ENCODE results near the gene UBE4B. TPM values are rescaled to one million over a fixed set of nuclear protein-coding genes. Genes with fewer than 3 reads are reported as not detected.

UBE4B gene
- total and polyA plus RNA-seq, 9 of the 15 experiments (the other 6 are each of a cell fraction or from before 2014, with no cell fraction given), result 11.7 to 73.7 (median 40.1) TPM

DNA sequence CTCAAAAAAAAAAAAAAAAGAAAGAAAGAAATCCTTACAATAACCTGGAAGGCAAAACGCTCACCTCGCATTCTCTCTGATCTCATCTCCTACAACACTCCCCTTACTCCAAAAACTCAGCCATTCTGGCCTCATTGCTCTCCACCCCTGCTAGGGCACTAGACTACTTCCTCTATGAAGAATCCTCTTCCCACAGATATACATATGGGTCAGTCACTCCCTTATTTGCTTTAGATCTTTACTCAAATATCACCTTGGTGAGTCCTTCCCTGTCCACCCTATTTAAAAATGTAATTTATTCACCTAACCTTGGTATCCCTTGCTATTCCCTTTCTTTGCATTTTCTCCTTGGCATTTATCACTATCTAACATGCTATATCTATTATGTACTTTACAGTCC lies 153.0 kb downstream of the UBE4B start:
- CTCF ChIA-PET (ENCODE audit: low intra/inter-chr PET ratio), result no interaction called here
- Histone ChIP-seq H3K9me1 (ENCODE audit: control insufficient read depth, insufficient read depth, low read length) (no peaks in the 10 kb centered on the region), H3K9ac (ENCODE audit: insufficient read depth in 1 of 2, low read depth in 2 of 2, low read length in 2 of 2) (no peak overlapping the region), H3K4me3 (no peak overlapping the region), H2AFZ (ENCODE audit: low read depth, low read length) (no peak overlapping the region), H3K79me2 (ENCODE audit: control insufficient read depth, insufficient read depth, low read length) (no peaks in the 10 kb centered on the region), H3K36me3 (ENCODE audit: control insufficient read depth, insufficient read depth, low read length) (peaks cover 2% of the 10 kb centered on the region; the same call in 1 of the 3 replicates), H3K4me1 (replicated peaks in 1 of 2; ENCODE audit: control insufficient read depth in 2 of 2, insufficient read depth in 2 of 2, low read length in 2 of 2) (no peaks in the 10 kb centered on the region), H3K9me3 (replicated peaks; ENCODE audit: control insufficient read depth, insufficient read depth, low read depth, low read length) (no peaks in the 10 kb centered on the region), H3K27ac (ENCODE audit: extremely low read depth, low read depth, low read length) (no peak overlapping the region), H3K4me2 (ENCODE audit: insufficient read depth, low read length) (no peak overlapping the region), H3K27me3 (ENCODE audit: control insufficient read depth in 2 of 2, insufficient read depth in 2 of 2, low read length in 2 of 2) (no peaks in the 10 kb centered on the region), H4K20me1 (replicated peaks; ENCODE audit: control insufficient read depth, insufficient read depth, low read length) (no peaks in the 10 kb centered on the region)
- WGBS (ENCODE audit: insufficient coverage, low coverage, missing lambda C conversion rate), result 13% methylated on average over 2 of the region's 2 CpGs
- POLR2A ChIA-PET, result no interaction called here
- no peak for FAIRE-seq
- DNase-seq (ENCODE audit: extremely low read depth in 1 of 4, low spot score in 3 of 4), result no peak
- BruUV-seq (replicated peaks), result no TSS peak
- TF ChIP-seq, protein P1, sequence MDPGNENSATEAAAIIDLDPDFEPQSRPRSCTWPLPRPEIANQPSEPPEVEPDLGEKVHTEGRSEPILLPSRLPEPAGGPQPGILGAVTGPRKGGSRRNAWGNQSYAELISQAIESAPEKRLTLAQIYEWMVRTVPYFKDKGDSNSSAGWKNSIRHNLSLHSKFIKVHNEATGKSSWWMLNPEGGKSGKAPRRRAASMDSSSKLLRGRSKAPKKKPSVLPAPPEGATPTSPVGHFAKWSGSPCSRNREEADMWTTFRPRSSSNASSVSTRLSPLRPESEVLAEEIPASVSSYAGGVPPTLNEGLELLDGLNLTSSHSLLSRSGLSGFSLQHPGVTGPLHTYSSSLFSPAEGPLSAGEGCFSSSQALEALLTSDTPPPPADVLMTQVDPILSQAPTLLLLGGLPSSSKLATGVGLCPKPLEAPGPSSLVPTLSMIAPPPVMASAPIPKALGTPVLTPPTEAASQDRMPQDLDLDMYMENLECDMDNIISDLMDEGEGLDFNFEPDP (CRISPR knock-in tag; IDR thresholded peaks at IDR 0.05), result no peak
- no peak for TF ChIP-seq FOXK2 (conservative IDR thresholded peaks at IDR 0.05 in 1 of 2, IDR thresholded peaks at IDR 0.05 in 1 of 2; ENCODE audit: low read depth in 2 of 2)
- TF ChIP-seq TAF1 (IDR thresholded peaks at IDR 0.05; ENCODE audit: control insufficient read depth, extremely low read depth, insufficient read depth, low read length, severe bottlenecking), result no peak
- no peak for TF ChIP-seq CHD4 (IDR thresholded peaks at IDR 0.05; ENCODE audit: insufficient read depth, insufficient replicate concordance, low read depth, low read length, poor library complexity, severe bottlenecking)
- TF ChIP-seq SMARCA4 (IDR thresholded peaks at IDR 0.05), result no peak
- no peak for TF ChIP-seq FOS (IDR thresholded peaks at IDR 0.05; ENCODE audit: extremely low read depth, insufficient read length)
- intact Hi-C loops (cut with micrococcal nuclease), result no loop called here
- ATAC-seq, result peak; percentile 35; the same call in 2 of the 3 replicates
- in situ Hi-C loops (cut with MboI), result no loop called here

Data from K562 (cell line).